H9 (cell line): ENCODE data around the gene GPC1. TPM values are rescaled to one million over a fixed set of nuclear protein-coding genes. Genes with fewer than 3 reads are reported as not detected.
A peak's percentile ranks its signal among the peaks of the same experiment; 100 is the strongest.

ENCODE experiments used
- DNase-seq: peaks from one replicate; pipeline ENCODE4 v3.0.0-alpha.2; 2017
- H2AFZ ChIP-seq: one replicate; pipeline ENCODE4 v1.6.1; 2013; ENCODE audit warnings: mild to moderate bottlenecking, low read length, control low read depth, moderate library complexity
- H2AK5ac ChIP-seq: 2 replicates; pipeline ENCODE4 v1.6.1; 2013; ENCODE audit warnings: low read length, control low read depth, mixed read lengths; ENCODE audit not compliant: insufficient read length
- H2BK120ac ChIP-seq: one replicate; pipeline ENCODE4 v1.6.1; 2013; ENCODE audit warnings: low read depth, mild to moderate bottlenecking, low read length, control low read depth, inconsistent platforms; ENCODE audit not compliant: poor library complexity, severe bottlenecking
- H2BK12ac ChIP-seq: 2 replicates; pipeline ENCODE4 v1.6.1; 2013; ENCODE audit warnings: low read length, control low read depth, mixed read lengths, low read depth; ENCODE audit not compliant: insufficient read length
- H2BK15ac ChIP-seq: 2 replicates; pipeline ENCODE4 v1.6.1; 2013; ENCODE audit warnings: low read depth, low read length, control low read depth
- H2BK20ac ChIP-seq: one replicate; pipeline ENCODE4 v1.6.1; 2013; ENCODE audit warnings: low read depth, mild to moderate bottlenecking, low read length, control low read depth, inconsistent platforms; ENCODE audit not compliant: poor library complexity, severe bottlenecking
- H2BK5ac ChIP-seq: 2 replicates; pipeline ENCODE4 v1.6.1; 2013; ENCODE audit warnings: low read length, control low read depth, mixed read lengths; ENCODE audit not compliant: insufficient read length
- H3K14ac ChIP-seq: 2 replicates; pipeline ENCODE4 v1.6.1; 2013; ENCODE audit warnings: low read length, control low read depth; ENCODE audit not compliant: insufficient read depth
- H3K18ac ChIP-seq: 2 replicates; pipeline ENCODE4 v1.6.1; 2013; ENCODE audit warnings: low read depth, mild to moderate bottlenecking, mixed read lengths, low read length, control low read depth; ENCODE audit not compliant: insufficient read length
- H3K23ac ChIP-seq: 2 replicates; pipeline ENCODE4 v1.6.1; 2013; ENCODE audit warnings: low read length, control low read depth, mixed read lengths, low read depth; ENCODE audit not compliant: insufficient read length
- H3K23me2 ChIP-seq: 2 replicates; pipeline ENCODE4 v1.6.1; 2013; ENCODE audit warnings: low read depth, mild to moderate bottlenecking, mixed read lengths, low read length, control low read depth; ENCODE audit not compliant: insufficient read length, poor library complexity, severe bottlenecking
- H3K27ac ChIP-seq: 2 replicates; pipeline ENCODE4 v1.5.1; 2013; ENCODE audit warnings: low read length, control low read depth, mixed read lengths, low read depth; ENCODE audit not compliant: insufficient read length
- H3K27me3 ChIP-seq: 2 replicates; pipeline ENCODE4 v1.6.1; 2013; ENCODE audit warnings: low read length, control low read depth, inconsistent platforms; ENCODE audit not compliant: insufficient read depth
- H3K4ac ChIP-seq: 2 replicates; pipeline ENCODE4 v1.6.1; 2013; ENCODE audit warnings: low read depth, mild to moderate bottlenecking, control low read depth, inconsistent platforms, low read length, moderate library complexity
- H3K4me1 ChIP-seq: 2 replicates; pipeline ENCODE4 v1.6.1; 2013; ENCODE audit warnings: low read length, control low read depth, inconsistent platforms; ENCODE audit not compliant: insufficient read depth
- H3K4me2 ChIP-seq: 2 replicates; pipeline ENCODE4 v1.6.1; 2013; ENCODE audit warnings: low read length, control low read depth, mixed read lengths; ENCODE audit not compliant: insufficient read length, insufficient read depth
- H3K56ac ChIP-seq: 2 replicates; pipeline ENCODE4 v1.6.1; 2013; ENCODE audit warnings: low read depth, mild to moderate bottlenecking, mixed read lengths, low read length, control low read depth; ENCODE audit not compliant: insufficient read length
- H3K79me1 ChIP-seq: 2 replicates; pipeline ENCODE4 v1.6.1; 2013; ENCODE audit warnings: low read depth, mild to moderate bottlenecking, moderate library complexity, low read length, control low read depth, inconsistent platforms; ENCODE audit not compliant: insufficient read depth, poor library complexity, severe bottlenecking
- H3K79me2 ChIP-seq: 2 replicates; pipeline ENCODE4 v1.6.1; 2013; ENCODE audit warnings: low read length, control low read depth, inconsistent platforms; ENCODE audit not compliant: insufficient read depth
- H3K9ac ChIP-seq: 2 replicates; pipeline ENCODE4 v1.6.1; 2013; ENCODE audit warnings: low read length, control low read depth, mixed read lengths; ENCODE audit not compliant: insufficient read length; ENCODE audit errors: extremely low read depth
- H3K9me3 ChIP-seq: one replicate; pipeline ENCODE4 v1.6.1; 2013; ENCODE audit warnings: low read depth, low read length, inconsistent platforms; ENCODE audit not compliant: control insufficient read depth
- H3T11ph ChIP-seq: one replicate; pipeline ENCODE4 v1.6.1; 2013; ENCODE audit warnings: mild to moderate bottlenecking, low read length, control low read depth, inconsistent platforms
- H4K20me1 ChIP-seq: one replicate; pipeline ENCODE4 v1.6.1; 2013; ENCODE audit not compliant: control insufficient read depth, insufficient read length, insufficient read depth
- H4K5ac ChIP-seq: 2 replicates; pipeline ENCODE4 v1.6.1; 2013; ENCODE audit warnings: low read depth, mild to moderate bottlenecking, mixed read lengths, low read length, control low read depth; ENCODE audit not compliant: insufficient read length
- H4K8ac ChIP-seq: replicated peaks from 2 replicates; pipeline ENCODE4 v1.6.1; 2013; ENCODE audit warnings: low read length, control low read depth, mixed read lengths, low read depth; ENCODE audit not compliant: insufficient read length
- H4K91ac ChIP-seq: 2 replicates; pipeline ENCODE4 v1.6.1; 2013; ENCODE audit warnings: low read depth, mild to moderate bottlenecking, moderate library complexity, mixed read lengths, low read length, control low read depth; ENCODE audit not compliant: insufficient read length
- H3K27ac Mint-ChIP-seq, 3 experiments: 2 replicates in 2 of 3; 3 replicates in 1 of 3; pipeline ENCODE4 v1.8.0; 2020 to 2021; ENCODE audit warnings: mixed read lengths in 3 of 3, mild to moderate bottlenecking in 1 of 3, moderate library complexity in 1 of 3
- H3K27me3 Mint-ChIP-seq: 2 replicates; pipeline ENCODE4 v1.8.0; 2021; ENCODE audit warnings: low read depth, mild to moderate bottlenecking, moderate library complexity, mixed read lengths
- H3K36me3 Mint-ChIP-seq, 3 experiments: 2 replicates in 2 of 3; 3 replicates in 1 of 3; pipeline ENCODE4 v1.8.0; 2020 to 2021; ENCODE audit warnings: low read depth in 3 of 3, mixed read lengths in 3 of 3; ENCODE audit not compliant: insufficient read depth in 1 of 3
- H3K4me1 Mint-ChIP-seq, 2 experiments: 2 replicates each; pipeline ENCODE4 v1.8.0; 2020; ENCODE audit warnings: mixed read lengths in 2 of 2
- H3K4me3 Mint-ChIP-seq, 2 experiments: 2 replicates in 1 of 2; 3 replicates in 1 of 2; pipeline ENCODE4 v1.8.0; 2020 to 2021; ENCODE audit warnings: mild to moderate bottlenecking in 2 of 2, mixed read lengths in 2 of 2, moderate library complexity in 1 of 2
- H3K9me3 Mint-ChIP-seq, 2 experiments: 2 replicates in 1 of 2; 3 replicates in 1 of 2; pipeline ENCODE4 v1.8.0; 2020; ENCODE audit warnings: mild to moderate bottlenecking in 2 of 2, mixed read lengths in 2 of 2, moderate library complexity in 1 of 2
- WGBS: extraction: QIAGEN DNeasy Blood & Tissue Kit; methylation state at CpG from one replicate; pipeline ENCODE4 v1.1.7; 2013; ENCODE audit warnings: missing lambda C conversion rate, low lambda C conversion rate, mixed read lengths; ENCODE audit not compliant: insufficient read length; ENCODE audit errors: extremely low coverage; 5-methylcytosine and 5-hydroxymethylcytosine counted together
- total RNA-seq: library from RNA; stranded (reverse); gene quantifications from 2 replicates; pipeline ENCODE4 v1.2.1, GENCODE V29; 2021
- TF ChIP-seq, protein P1 (sequence below): fragments of 200-600 bp; sonication (generic); conservative IDR thresholded peaks from 3 replicates; pipeline ENCODE4 v1.8.0; 2021; ENCODE audit warnings: antibody characterized with exemption, mild to moderate bottlenecking

GPC1 gene
- total RNA-seq, 1 experiment from 2014 or later: 39.4 TPM

DNA sequence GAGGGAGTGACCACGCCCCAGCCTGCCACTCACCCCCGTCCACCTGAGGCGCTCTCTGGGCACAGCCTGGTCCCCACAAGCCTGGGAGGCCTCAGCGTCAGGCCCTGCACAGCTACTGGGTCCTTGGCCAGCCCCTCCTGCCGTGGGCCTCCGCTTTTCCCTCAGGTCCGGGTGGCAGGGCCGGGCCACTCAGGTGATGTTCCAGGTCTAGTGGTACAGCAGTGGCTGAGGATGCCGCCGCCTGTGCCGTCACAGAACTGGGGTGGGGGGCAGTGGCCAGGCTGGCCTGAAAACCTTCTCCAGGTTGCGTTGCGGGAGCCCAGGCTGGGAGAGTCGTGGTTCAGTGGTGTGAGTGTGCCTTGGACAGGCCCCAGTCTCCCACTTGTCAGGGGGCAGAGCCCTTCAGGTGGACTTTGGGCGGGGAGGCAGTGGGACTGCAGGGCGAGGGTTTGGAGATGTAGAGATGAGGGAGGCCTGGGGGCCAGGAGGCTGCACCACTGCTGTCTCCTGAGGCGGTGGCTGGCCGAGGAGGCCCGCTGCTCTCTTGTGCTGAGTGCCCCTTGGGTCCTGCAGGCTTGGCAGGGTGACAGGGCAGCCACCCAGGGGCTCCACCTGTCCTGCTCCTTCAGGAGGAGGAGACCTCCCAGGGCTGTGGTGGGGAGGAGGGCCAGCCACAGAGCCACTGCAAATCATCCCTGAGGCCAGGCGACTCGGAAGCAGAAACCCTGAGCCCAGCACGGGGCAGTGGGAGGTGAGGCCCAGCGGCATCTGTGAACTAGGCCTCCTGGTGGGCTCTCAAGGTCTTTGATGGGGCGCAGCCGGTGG lies 7.6 kb downstream of the GPC1 start:
- H3K56ac ChIP-seq: no peak overlapping the region
- H4K20me1 ChIP-seq: no peaks in the 10 kb centered on the region
- H3K4ac ChIP-seq: no peak overlapping the region
- H3K18ac ChIP-seq: no peak overlapping the region
- H3K9me3 Mint-ChIP-seq: no peaks in the 10 kb centered on the region
- no peak overlapping the region for H2BK5ac ChIP-seq
- no peak overlapping the region for H4K91ac ChIP-seq
- no peak overlapping the region for H3T11ph ChIP-seq
- H3K9me3 ChIP-seq: no peaks in the 10 kb centered on the region
- H3K23me2 ChIP-seq: no peaks in the 10 kb centered on the region
- no peak overlapping the region for H2AK5ac ChIP-seq
- H3K79me2 ChIP-seq: no peaks in the 10 kb centered on the region
- no peak for DNase-seq
- no peak overlapping the region for H2BK12ac ChIP-seq
- no peak overlapping the region for H4K5ac ChIP-seq
- H3K27me3 ChIP-seq: no peaks in the 10 kb centered on the region
- H3K4me3 Mint-ChIP-seq: no peak overlapping the region
- H2AFZ ChIP-seq: no peak overlapping the region
- WGBS: no CpG with 5 or more reads among the region's 25 CpGs
- no peak overlapping the region for H3K9ac ChIP-seq
- no peak overlapping the region; the same call in 1 of the 2 replicates for H3K14ac ChIP-seq
- TF ChIP-seq, protein P1, sequence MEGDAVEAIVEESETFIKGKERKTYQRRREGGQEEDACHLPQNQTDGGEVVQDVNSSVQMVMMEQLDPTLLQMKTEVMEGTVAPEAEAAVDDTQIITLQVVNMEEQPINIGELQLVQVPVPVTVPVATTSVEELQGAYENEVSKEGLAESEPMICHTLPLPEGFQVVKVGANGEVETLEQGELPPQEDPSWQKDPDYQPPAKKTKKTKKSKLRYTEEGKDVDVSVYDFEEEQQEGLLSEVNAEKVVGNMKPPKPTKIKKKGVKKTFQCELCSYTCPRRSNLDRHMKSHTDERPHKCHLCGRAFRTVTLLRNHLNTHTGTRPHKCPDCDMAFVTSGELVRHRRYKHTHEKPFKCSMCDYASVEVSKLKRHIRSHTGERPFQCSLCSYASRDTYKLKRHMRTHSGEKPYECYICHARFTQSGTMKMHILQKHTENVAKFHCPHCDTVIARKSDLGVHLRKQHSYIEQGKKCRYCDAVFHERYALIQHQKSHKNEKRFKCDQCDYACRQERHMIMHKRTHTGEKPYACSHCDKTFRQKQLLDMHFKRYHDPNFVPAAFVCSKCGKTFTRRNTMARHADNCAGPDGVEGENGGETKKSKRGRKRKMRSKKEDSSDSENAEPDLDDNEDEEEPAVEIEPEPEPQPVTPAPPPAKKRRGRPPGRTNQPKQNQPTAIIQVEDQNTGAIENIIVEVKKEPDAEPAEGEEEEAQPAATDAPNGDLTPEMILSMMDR: no peak
- H3K4me1 Mint-ChIP-seq: peaks cover 0 to 2% of the 10 kb centered on the region in 2 experiments; a peak in 3 of 4 replicates
- no peak overlapping the region for H3K4me2 ChIP-seq
- H2BK120ac ChIP-seq: no peak overlapping the region
- no peak overlapping the region for H3K23ac ChIP-seq
- H4K8ac ChIP-seq: no peak overlapping the region
- H3K79me1 ChIP-seq: no peaks in the 10 kb centered on the region
- no peak overlapping the region for H3K27ac ChIP-seq
- no peak overlapping the region for H2BK20ac ChIP-seq
- peaks cover 0 to 5% (median 3%) of the 10 kb centered on the region in 3 experiments; a peak in 2 of 7 replicates for H3K36me3 Mint-ChIP-seq
- peak overlapping the region in 1 of 3 experiments; percentile 34; a peak in 2 of 7 replicates for H3K27ac Mint-ChIP-seq
- no peaks in the 10 kb centered on the region for H3K4me1 ChIP-seq
- no peak overlapping the region for H2BK15ac ChIP-seq
- H3K27me3 Mint-ChIP-seq: peaks cover 6% of the 10 kb centered on the region
